B cell (primary cell): ENCODE measurements around the gene TMEM229A. TPM values are rescaled to one million over a fixed set of nuclear protein-coding genes. Genes with fewer than 3 reads are reported as not detected.

Experiments used
- ATAC-seq: fragments of 200-7000 bp; cut with Tn5 transposase; one replicate; pipeline ENCODE4 v1.10.0; 2021; ENCODE audit warnings: low read depth, mild to moderate bottlenecking, moderate number of reproducible peaks, moderate library complexity
- CTCF ChIA-PET: fragments of 350-600 bp; sonication (Branson Sonifier 250); formaldehyde crosslinking; loops from one replicate; lab custom pipeline; 2021; ENCODE audit warnings: antibody characterized with exemption, inconsistent platforms; lab: Charles Lee
- POLR2A ChIA-PET: fragments of 350-600 bp; sonication (Branson Sonifier 250); formaldehyde crosslinking; loops from one replicate; lab custom pipeline; 2021; ENCODE audit warnings: antibody characterized with exemption; lab: Charles Lee
- DNase-seq: peaks from one replicate; pipeline ENCODE4 v3.0.0; 2013
- H2AFZ ChIP-seq: 2 replicates; pipeline ENCODE4 v1.6.1; 2012; ENCODE audit warnings: mild to moderate bottlenecking, low read depth, low read length; ENCODE audit not compliant: insufficient read depth, poor library complexity, severe bottlenecking
- H3K27ac ChIP-seq, 2 donors: 1 replicate in 1 of 2; 2 replicates in 1 of 2; pipeline ENCODE4 v1.5.1; 2012 to 2013; ENCODE audit warnings: low read length in 2 of 2, mild to moderate bottlenecking in 2 of 2, moderate library complexity in 1 of 2
- H3K27me3 ChIP-seq, 4 experiments: fragments of 200-600 bp in 1 of 4; sonication (generic) in 1 of 4; replicated peaks in 1 of 4; 1 replicate in 2 of 4; 2 replicates in 2 of 4; pipeline versions ENCODE4 v1.6.1 to v1.7.0; 2013 to 2016; ENCODE audit warnings: low read length in 3 of 4, mild to moderate bottlenecking in 2 of 4, mixed read lengths in 1 of 4, moderate library complexity in 1 of 4; ENCODE audit not compliant: insufficient read depth in 4 of 4, control insufficient read depth in 3 of 4; ENCODE audit errors: control extremely low read depth in 1 of 4
- H3K36me3 ChIP-seq, 2 experiments: replicated peaks in 1 of 2; 1 replicate in 1 of 2; 2 replicates in 1 of 2; pipeline versions ENCODE4 v1.6.1 to v1.7.1; 2013; ENCODE audit warnings: low read length in 1 of 2; ENCODE audit not compliant: insufficient read depth in 2 of 2, control insufficient read depth in 1 of 2; ENCODE audit errors: control extremely low read depth in 1 of 2, extremely low read depth in 1 of 2
- H3K4me1 ChIP-seq, 2 donors: fragments of 200-600 bp in 1 of 2; sonication (generic) in 1 of 2; 1 replicate in 1 of 2; 2 replicates in 1 of 2; pipeline versions ENCODE4 v1.5.1 to v1.6.1; 2013 to 2017; ENCODE audit warnings: low read length in 2 of 2; ENCODE audit not compliant: control insufficient read depth in 2 of 2, insufficient read depth in 2 of 2
- H3K4me2 ChIP-seq: replicated peaks from 2 replicates; pipeline ENCODE3; 2012; ENCODE audit warnings: mild to moderate bottlenecking, low read depth, low read length; ENCODE audit not compliant: poor library complexity, severe bottlenecking
- H3K4me3 ChIP-seq, 5 experiments: fragments of 200-600 bp in 1 of 5; sonication (generic) in 1 of 5; 1 replicate in 3 of 5; 2 replicates in 2 of 5; pipeline versions ENCODE4 v1.5.1 to v1.7.0; 2011 to 2016; ENCODE audit warnings: low read length in 4 of 5, mild to moderate bottlenecking in 4 of 5, low read depth in 2 of 5, control low read depth in 1 of 5, moderate library complexity in 1 of 5; ENCODE audit not compliant: insufficient read depth in 1 of 5; ENCODE audit errors: control extremely low read depth in 1 of 5, extremely low read depth in 1 of 5
- H3K79me2 ChIP-seq: fragments of 200-600 bp; sonication (generic); one replicate; pipeline ENCODE4 v1.6.0; 2016; ENCODE audit warnings: low read length; ENCODE audit not compliant: control insufficient read depth, insufficient read depth
- H3K9ac ChIP-seq: fragments of 200-600 bp; sonication (generic); 2 replicates; pipeline ENCODE4 v1.6.1; 2017; ENCODE audit warnings: mild to moderate bottlenecking, low read length, moderate library complexity
- H3K9me3 ChIP-seq, 3 donors: one replicate each; pipeline versions ENCODE4 v1.6.1 to v1.7.1; 2013; ENCODE audit warnings: low read length in 2 of 3; ENCODE audit not compliant: control insufficient read depth in 2 of 3, insufficient read depth in 1 of 3; ENCODE audit errors: control extremely low read depth in 1 of 3
- H4K20me1 ChIP-seq: 2 replicates; pipeline ENCODE4 v1.6.0; 2012; ENCODE audit warnings: mild to moderate bottlenecking, low read length; ENCODE audit not compliant: insufficient read depth, control insufficient read depth, poor library complexity, severe bottlenecking
- H3K27ac Mint-ChIP-seq: one replicate; pipeline ENCODE4 v1.8.0; 2021; ENCODE audit warnings: mixed read lengths
- H3K27me3 Mint-ChIP-seq: one replicate; pipeline ENCODE4 v1.8.0; 2021; ENCODE audit warnings: mixed read lengths
- H3K4me1 Mint-ChIP-seq: one replicate; pipeline ENCODE4 v1.8.0; 2021; ENCODE audit warnings: mixed read lengths
- H3K4me3 Mint-ChIP-seq: one replicate; pipeline ENCODE4 v1.8.0; 2021; ENCODE audit warnings: mixed read lengths
- H3K9me3 Mint-ChIP-seq: one replicate; pipeline ENCODE4 v1.8.0; 2022; ENCODE audit warnings: mixed read lengths; ENCODE audit not compliant: insufficient read depth
- CTCF ChIP-seq: fragments of 200-600 bp; IDR thresholded peaks from one replicate; pipeline ENCODE4 v1.8.0; 2022; ENCODE audit warnings: antibody characterized with exemption, mild to moderate bottlenecking
- EZH2 ChIP-seq: IDR thresholded peaks from 2 replicates; pipeline ENCODE4 v1.6.1; 2012; ENCODE audit warnings: borderline replicate concordance, low read depth, mild to moderate bottlenecking, moderate library complexity, low read length; ENCODE audit not compliant: insufficient read depth, poor library complexity, severe bottlenecking
- WGBS: methylation state at CpG from one replicate; pipeline ENCODE4 v1.1.5; 2013; ENCODE audit warnings: missing lambda C conversion rate; ENCODE audit not compliant: insufficient coverage; 5-methylcytosine and 5-hydroxymethylcytosine counted together
- intact Hi-C: fragments of 100-400 bp; cut with micrococcal nuclease; formaldehyde crosslinking; loops from one replicate; pipeline ENCODE4 v1.10.0; 2022
- polyA plus RNA-seq: library from polyadenylated mRNA; depleted of rRNA; stranded (reverse); fragments of >200 nt; gene quantifications from 2 replicates; pipeline ENCODE4 v1.2.3, GENCODE V29; 2012
- total RNA-seq, 2 donors: library from RNA; stranded (reverse); fragments of 120-200 nt in 1 of 2; gene quantifications; 1 replicate in 1 of 2; 2 replicates in 1 of 2; pipeline versions ENCODE4 v1.2.3 to v1.2.4, GENCODE V29; 2013 to 2022

TMEM229A gene
- total and polyA plus RNA-seq, 2 donors (not counting 1 experiment from before 2014, with no cell fraction given) = not detected

GRCh38 chr7:124031406-124031805 lies 1.5 kb downstream of the TMEM229A start:
- Histone ChIP-seq H3K9me3 (peaks cover 0 to 6% (median 0%) of the 10 kb centered on the region in 3 donors), H2AFZ (no peak overlapping the region), H3K36me3 (no peaks in the 10 kb centered on the region), H3K27ac (no peak overlapping the region), H3K27me3 (peaks cover 0 to 24% (median 18%) of the 10 kb centered on the region in 4 experiments), H3K4me2 (no peak overlapping the region), H3K79me2 (no peaks in the 10 kb centered on the region), H3K9ac (no peak overlapping the region), H3K4me3 (no peak overlapping the region), H3K4me1 (peaks cover 0 to 4% of the 10 kb centered on the region in 2 donors), H4K20me1 (no peaks in the 10 kb centered on the region)
- ATAC-seq (no peak), DNase-seq (no peak)
- no peak overlapping the region for H3K4me3 Mint-ChIP-seq
- CTCF ChIA-PET = no interaction called here
- peaks cover 56% of the 10 kb centered on the region for H3K27me3 Mint-ChIP-seq
- H3K9me3 Mint-ChIP-seq = no peaks in the 10 kb centered on the region
- POLR2A ChIA-PET = no interaction called here
- no peak overlapping the region for H3K27ac Mint-ChIP-seq
- intact Hi-C loops = no loop called here
- no peak for TF ChIP-seq EZH2
- TF ChIP-seq CTCF = no peak
- WGBS = no CpG with 5 or more reads among the region's 8 CpGs
- peaks cover 8% of the 10 kb centered on the region for H3K4me1 Mint-ChIP-seq

GRCh38 chr7:124030964-124031363 lies 1.9 kb downstream of the TMEM229A start:
- Histone ChIP-seq H3K27ac (no peak overlapping the region), H3K9ac (no peak overlapping the region), H3K9me3 (peaks cover 0 to 6% (median 0%) of the 10 kb centered on the region in 3 donors), H4K20me1 (no peaks in the 10 kb centered on the region), H3K27me3 (peaks cover 0 to 24% (median 18%) of the 10 kb centered on the region in 4 experiments), H3K36me3 (no peaks in the 10 kb centered on the region), H3K4me2 (no peak overlapping the region), H3K79me2 (no peaks in the 10 kb centered on the region), H2AFZ (no peak overlapping the region), H3K4me3 (no peak overlapping the region), H3K4me1 (peaks cover 0 to 4% of the 10 kb centered on the region in 2 donors)
- intact Hi-C loops = no loop called here
- Mint-ChIP-seq H3K4me3 (no peak overlapping the region), H3K27me3 (peaks cover 52% of the 10 kb centered on the region), H3K27ac (no peak overlapping the region), H3K9me3 (no peaks in the 10 kb centered on the region), H3K4me1 (peaks cover 8% of the 10 kb centered on the region)
- ATAC-seq = no peak
- CTCF ChIA-PET = no interaction called here
- no CpG with 5 or more reads among the region's 4 CpGs for WGBS
- POLR2A ChIA-PET = no interaction called here
- TF ChIP-seq EZH2 = no peak
- TF ChIP-seq CTCF = no peak
- DNase-seq = no peak
